ENCODE measurements around the gene TBC1D14. TPM values are rescaled to one million over a fixed set of nuclear protein-coding genes. Genes with fewer than 3 reads are reported as not detected.

The TBC1D14 gene
- total RNA-seq, 1 donor, result 46.0 TPM

DNA sequence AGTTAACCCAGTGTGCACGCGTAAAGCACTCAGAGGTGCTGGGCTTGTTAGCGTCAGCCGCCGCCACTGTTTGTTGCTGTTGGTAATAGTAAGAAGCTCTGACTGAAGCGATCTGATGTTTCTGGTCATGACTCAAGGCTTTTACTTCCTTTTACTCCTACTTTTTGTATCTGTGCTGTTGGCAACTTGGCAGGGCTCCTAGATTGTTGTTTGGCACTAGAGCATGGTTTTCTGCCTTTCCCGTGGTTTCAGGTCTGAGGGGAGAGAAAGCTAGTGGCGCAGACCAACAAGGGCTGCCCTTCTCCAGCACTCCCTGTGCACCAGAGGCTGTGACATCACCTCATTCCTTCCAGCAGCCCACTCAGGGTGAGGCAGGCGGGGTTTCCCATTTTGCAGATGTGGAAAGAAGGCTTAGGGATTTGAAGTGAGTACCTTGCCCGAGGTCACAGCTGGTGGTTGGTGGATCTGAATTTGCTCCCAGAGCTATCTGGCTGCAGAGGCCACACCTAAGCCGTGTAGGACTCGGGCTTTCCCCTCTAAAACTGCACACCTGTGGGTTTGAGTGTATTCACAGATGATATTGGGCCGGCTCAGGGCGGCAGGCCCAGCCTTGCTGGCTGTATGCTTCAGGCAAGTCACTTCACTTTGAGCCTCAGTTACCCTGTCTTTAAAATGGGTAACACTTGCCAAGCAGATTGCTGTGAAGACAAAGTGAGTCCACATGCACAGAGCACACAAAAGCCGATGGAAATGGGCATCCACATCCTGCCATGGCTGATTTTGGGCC is 82.3 kb downstream of the TBC1D14 start:
- DNase-seq (ENCODE audit: low read depth in 2 of 3, low spot score in 2 of 3), result peak in 2 of 3 donors; percentile 53 to 80

DNA sequence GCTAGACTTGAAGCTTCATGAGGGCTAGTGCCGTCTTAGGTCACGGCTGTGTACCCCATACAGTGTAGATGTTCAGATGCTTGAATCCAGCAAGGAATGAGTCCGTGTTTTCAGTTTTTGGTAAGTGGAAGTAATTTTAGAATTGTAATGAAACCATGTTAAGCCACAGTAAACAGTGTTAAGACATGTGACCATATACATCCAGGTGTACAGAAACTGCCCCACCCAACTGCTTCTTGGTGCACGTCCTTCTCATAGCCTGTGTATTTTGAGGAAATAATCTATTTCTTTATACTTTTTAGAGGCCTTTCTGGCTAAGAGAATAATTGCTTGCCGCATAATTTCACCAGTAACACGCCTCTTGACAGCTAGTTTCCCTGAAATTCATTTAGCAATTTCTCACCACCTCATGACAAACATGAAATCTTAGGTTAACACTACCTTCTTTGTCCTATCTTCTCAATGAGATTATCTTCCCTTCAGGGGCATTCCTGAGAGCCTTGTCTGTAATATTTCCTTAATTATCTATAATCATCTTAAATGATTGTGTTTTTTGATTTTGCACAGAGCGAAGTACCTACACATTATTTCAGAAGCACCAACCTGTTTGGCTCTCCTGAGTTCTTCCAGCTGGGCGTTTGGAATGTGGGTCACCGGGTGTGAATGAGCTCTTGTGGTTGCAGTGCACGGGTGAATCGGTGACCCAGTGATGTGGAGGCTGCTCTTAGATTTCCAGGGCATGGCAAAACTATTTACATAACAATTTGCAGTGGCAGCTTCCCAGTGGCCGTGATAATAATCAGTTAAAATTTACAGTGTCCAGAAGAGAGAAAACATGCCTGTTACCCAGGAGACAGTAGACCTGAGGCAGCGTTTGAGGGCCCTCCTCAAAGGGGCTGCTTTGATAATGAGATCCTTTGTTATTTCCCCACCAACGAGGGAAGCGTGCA is 83.4 kb downstream of the TBC1D14 start:
- no peak for DNase-seq (ENCODE audit: low read depth in 2 of 3, low spot score in 2 of 3)

DNA sequence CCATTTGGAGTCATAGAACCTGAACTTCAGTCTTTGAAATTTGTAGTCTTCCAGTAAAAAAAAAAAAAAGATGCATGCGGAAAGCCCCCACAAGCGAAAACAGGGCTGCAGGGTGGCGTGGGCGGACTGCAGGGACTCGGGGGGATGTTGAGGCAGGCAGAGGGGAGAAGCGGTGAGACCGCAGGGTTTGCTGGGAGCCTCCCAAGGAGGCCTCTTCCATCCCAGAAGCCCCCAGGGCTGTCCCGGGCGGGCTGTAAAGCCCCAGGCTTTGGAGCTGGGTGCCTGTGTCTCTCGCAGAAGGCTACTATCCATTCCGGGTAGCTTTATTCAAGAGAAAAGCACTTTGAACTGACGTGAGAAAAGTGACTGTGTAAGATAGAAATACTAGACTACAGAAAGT is 86.9 kb downstream of the TBC1D14 start:
- no peak for DNase-seq (ENCODE audit: low read depth in 2 of 3, low spot score in 2 of 3)

DNA sequence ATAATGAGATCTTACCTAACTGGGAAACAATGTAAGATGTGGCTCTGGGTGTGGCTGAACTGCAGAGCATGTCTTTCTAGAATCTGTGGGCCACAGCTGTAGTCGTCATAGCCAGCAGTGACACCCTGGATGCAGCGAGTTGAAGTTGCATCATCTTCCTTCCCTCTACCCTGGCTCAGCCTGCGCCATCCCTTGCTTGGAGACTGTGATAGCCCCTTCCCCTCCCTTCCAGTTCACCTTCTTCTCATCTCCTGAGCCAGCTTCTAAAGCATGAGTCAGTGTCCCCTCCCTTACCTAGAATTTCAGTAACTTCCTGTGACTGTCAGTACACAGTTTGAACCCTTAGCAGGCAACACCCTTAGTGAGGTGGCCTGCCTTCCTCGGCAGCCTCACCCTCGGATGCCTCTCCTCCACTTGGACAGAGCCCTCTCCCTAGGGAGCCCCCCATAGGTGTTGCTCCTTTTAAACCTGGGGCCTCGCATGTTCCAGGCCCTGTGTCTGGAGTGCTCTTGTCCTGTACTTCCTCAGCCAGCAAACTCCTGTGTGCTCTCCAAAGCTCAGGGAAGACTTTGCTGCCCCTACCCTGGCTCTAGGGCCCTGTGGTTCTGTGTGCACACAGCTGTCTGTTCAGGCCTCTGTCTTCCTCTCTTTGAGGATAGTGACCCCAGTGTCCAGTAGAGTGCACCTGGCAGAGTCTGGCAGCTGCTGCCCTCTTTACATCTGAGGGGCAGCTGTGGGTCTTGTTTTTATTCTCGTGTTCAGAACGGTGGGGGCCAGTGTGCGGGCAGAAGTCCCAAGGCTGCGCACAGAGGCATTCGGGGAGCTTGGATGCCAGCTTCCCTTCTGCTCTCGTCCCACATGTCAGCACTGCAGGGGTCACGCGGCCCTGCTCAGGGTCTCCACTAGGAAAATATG is 89.8 kb downstream of the TBC1D14 start:
- no peak for DNase-seq (ENCODE audit: low read depth in 2 of 3, low spot score in 2 of 3)

DNA sequence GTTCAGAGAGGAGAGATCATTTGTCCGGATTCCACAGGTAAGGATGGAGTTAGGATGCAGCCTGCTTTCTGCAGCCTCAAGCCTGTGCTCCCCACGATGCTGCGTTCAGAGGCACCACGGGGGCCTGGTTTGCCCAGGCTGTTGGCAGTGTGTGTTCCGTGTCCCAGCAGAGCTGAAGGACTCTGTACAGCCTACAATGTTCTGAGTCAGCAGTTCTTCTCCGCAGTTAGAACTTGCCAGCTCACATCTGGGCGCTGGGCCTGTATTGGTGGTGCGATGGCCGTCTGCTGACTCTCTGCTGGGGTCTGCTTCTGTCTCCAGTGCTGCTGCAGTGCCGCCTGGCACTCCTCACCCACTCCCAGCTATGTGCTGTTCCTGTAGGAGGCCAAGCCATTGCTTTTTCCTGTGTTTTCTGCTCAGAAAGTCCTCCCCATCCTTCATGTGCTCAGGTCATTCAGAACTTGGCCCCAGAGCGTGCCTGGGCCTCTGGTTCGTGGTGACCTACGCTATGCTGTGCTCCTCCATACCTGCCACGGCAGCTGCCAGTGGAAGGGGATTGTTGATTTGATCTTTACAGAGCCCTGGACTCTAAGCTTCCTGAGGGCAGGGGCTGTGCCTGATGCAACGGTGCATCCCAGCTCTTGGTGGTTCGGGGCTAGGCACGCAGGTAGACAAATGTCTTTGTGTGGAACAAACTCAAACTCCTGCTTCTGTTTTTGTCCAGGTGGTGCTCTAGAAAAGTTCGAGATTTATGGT is 91.0 kb downstream of the TBC1D14 start:
- DNase-seq (ENCODE audit: low read depth in 2 of 3, low spot score in 2 of 3), result no peak

DNA sequence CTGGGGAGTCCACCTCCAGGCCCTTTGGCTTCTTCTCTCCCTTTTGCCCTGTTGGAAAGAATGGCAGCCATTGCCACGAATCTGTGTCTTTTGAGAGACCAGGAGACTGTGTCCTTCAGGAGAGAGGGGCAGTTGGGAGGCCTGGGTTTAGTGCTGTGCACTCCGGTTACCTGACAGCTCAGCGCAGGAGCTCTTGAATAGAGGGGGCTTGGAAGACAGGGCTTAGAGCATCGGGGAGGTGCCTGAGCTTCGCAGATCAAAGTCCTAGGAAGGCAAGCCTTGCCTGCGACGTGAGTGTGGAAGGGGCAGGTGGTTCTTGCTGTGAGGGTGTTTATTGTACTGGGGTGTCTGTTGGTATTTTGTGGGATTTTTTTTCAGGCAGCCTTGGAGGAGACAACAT is 91.6 kb downstream of the TBC1D14 start:
- no peak for DNase-seq (ENCODE audit: low read depth in 2 of 3, low spot score in 2 of 3)

DNA sequence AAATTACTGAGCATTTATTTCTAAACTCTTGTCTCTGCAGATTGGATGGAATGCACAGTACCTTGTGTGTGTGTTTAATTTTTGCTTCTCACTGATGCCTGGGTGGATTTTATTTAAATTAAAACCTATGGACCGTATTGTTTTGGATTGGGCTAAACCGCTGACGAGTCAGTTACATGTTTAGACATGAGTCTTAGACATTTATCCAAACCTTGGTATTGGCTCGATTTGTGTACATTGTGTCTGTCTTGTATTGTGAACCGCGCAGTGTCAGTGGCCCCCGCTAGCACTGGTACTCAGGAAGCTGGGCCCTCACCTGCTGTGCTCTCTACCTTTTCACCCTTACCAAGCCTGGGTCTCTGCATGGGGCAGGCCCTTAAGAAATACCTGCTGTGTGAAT is 92.7 kb downstream of the TBC1D14 start:
- no peak for DNase-seq (ENCODE audit: low read depth in 2 of 3, low spot score in 2 of 3)

DNA sequence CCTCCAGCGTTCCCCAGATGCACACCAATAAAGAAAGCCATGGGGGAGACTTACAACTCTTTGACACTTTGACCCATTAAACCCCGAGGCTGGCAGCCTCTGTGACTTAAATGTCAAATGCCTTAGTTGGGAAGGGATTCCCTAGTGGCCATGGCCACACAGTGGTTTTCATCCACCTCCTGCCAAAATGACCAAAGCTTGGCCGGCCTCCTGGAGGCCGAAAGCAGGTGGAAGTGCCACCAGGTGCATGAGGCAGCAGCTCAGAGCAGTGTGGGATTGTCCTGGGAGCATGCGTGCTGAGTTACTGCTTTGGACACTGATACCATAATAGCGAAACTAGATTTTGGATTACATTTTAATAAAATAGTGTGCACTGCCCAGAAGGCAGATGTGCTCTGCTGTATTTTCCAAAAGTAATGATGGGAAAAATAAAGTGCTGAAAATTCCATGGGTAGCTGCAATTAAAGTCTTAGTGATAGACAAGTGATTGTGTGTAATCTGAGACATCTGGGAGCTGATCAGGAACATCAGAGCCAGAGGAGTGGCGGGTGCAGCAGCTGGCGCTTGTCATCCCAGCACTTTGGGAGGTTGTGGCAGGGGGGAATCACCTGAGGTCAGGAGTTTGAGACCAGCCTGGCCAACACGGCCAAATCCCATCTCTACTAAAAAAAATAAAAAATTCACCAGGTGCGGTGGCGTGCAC is 93.7 kb downstream of the TBC1D14 start:
- no peak for DNase-seq (ENCODE audit: low read depth in 2 of 3, low spot score in 2 of 3)

DNA sequence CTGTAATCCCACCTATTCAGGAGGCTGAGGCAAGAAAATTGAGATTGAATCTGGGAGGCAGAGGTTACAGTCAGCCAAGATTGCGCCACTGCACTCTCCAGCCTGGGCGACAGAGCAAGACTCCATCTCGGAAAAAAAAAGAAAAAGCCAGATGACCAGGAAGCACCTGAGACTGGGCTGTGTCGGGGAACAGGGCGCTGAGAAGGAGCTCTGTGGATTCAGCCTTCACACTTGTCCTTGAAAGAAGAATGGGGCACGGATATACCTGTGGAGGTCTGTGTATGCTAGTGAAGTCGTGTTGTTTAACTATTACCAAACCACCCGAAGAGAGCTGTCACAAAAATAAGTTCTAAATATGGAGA is 94.2 kb downstream of the TBC1D14 start:
- DNase-seq (ENCODE audit: low read depth in 2 of 3, low spot score in 2 of 3), result no peak

DNA sequence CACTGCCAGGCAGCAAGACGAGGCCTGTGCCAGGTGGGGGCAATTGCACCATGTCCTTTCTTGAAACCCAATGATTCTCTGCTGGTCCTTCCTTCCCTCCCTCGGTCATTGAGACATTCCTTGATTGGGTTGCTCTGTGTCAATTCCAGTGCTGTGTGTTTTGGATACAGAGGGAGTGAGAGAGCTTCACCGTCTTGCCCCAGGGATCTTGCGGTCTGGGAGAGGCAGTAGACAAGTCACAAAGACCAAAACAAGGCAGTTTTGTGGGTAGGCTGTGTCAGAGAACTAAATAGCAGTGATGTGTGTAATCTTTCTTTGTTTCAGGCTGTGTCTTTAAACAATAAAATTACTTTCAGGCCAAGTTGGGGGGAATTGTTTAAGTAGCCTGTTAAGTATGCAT is 94.7 kb downstream of the TBC1D14 start:
- DNase-seq (ENCODE audit: low read depth in 2 of 3, low spot score in 2 of 3), result no peak

DNA sequence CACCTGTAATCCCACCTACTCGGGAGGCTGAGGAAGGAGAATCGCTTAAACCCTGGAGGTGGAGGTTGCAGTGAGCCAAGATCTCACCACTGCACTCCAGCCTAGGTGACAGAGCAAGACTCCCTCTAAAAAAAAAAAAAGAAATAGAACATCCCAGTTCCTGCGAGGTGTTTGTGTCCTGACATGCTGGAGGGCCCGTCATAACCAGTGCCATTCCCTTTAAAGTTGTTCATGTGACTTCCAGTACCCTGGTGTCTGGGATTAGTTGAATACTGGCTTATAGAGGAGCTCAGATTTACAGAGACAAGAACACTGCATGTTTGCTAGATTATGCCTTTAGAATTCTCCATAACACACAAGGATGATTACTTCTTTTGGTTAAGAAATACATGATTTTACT is 95.9 kb downstream of the TBC1D14 start:
- DNase-seq (ENCODE audit: low read depth in 2 of 3, low spot score in 2 of 3), result no peak

DNA sequence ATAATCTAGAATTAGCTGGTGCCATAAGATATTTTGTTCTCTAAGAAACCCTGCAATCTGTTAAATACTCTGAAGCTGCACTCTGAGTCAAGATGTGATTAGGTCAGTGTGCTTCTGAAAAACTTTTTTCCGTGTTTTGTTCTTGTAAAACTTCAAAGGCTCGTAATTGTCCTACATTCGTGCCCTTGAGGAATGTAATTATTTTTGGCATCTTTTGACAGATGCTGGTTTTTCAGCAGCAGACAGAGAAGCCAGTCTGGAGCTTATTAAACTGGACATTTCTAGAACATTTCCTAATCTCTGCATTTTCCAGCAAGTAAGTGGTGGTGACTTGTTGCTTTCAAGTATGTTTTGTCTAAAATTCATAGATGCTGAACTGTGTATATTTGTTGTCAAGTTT is 96.8 kb downstream of the TBC1D14 start:
- DNase-seq (ENCODE audit: low read depth in 2 of 3, low spot score in 2 of 3), result no peak

DNA sequence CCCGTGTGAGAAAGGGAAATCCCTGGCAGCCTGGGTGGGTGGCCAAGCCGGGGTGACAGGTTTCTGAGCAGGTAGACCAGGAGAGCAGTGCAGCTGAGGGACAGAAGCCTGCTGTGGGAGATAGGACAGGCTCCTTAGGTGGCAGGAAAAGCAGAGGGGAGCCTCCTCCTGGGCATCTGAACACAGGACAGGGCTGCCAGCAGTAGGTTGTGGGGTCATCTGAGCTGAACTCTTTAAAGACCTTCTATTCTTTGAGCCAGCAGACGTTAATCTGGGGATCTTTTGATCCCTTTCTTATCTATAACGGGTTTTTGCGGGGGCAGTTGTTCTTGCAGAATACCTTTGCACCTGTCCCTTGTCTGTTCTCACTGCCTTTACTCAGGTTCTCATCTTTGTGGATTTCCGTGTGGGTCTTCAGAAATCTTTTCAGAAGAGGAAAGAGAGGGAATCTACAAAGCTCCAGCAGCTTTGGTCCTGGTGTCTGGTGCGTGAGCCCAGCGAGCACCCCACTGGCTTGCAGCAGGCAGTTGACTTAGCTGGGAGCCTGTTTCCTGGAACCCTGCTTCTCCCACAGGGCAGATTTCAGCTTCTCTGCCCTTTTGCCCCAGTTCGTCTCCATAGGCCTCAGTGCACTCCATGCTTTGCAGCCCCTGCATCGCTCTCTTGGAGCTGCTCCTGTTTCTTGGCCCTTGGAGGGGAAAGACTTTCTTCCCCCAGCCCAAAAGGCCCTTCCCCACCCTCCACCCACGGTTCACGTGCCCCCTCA is 97.7 kb downstream of the TBC1D14 start:
- no peak for DNase-seq (ENCODE audit: low read depth in 2 of 3, low spot score in 2 of 3)

DNA sequence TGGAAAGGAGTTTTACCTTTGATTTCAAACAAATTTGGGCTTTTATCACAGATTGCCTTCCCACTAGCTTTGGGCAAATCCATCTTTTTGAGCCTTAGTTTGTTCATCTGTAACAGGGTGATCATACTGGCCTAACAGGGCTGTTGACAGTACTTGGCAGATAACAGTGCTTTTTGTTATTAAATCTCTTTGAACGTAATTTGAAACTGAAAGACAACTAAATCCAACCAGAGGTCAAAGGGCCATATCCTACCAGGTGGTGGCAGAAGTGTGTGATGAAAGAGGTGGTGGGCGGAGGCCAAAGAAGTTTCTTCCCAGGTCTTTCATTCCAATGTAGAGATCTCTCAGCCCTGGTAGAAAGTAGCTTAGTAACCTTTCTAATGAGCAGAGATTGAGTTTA is 98.3 kb downstream of the TBC1D14 start:
- no peak for DNase-seq (ENCODE audit: low read depth in 2 of 3, low spot score in 2 of 3)

DNA sequence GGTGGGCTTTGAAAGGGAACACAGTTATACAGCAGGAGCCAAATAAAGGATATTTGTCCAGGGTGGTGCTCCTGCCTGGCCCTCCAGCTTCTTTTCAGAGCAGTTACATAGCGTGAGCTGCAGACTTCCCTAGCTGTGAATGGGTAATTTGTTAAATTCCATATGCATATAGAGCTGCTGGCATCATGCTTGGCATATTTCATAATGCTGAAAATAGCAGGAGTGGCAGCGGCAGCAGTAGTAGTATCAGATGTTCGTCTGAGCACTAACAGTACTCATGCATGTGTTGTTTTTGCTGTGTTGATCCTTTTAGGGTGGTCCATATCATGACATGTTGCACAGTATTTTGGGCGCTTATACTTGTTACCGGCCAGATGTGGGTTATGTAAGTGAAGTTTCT is 99.9 kb downstream of the TBC1D14 start:
- no peak for DNase-seq (ENCODE audit: low read depth in 2 of 3, low spot score in 2 of 3)

DNA sequence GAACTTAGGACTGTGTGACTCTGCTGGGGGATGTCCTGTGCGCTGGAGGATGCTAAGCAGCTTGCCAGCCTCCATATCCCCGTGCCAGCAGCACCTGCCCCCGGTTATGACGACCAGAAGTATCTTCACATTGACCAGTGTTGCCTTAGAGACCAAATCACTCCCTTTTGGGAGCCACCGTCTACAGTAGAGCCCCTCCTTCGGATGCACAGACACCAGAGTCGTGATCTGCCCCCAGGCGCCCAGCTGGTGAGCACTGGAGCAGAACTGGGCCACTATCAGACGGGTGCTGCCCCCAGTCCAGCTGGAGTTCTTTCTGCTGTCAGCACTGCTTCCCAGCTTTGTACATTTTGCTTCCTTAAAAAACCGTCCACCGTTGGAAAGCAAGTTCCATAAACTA is 103.5 kb downstream of the TBC1D14 start:
- DNase-seq (ENCODE audit: low read depth in 2 of 3, low spot score in 2 of 3), result no peak

DNA sequence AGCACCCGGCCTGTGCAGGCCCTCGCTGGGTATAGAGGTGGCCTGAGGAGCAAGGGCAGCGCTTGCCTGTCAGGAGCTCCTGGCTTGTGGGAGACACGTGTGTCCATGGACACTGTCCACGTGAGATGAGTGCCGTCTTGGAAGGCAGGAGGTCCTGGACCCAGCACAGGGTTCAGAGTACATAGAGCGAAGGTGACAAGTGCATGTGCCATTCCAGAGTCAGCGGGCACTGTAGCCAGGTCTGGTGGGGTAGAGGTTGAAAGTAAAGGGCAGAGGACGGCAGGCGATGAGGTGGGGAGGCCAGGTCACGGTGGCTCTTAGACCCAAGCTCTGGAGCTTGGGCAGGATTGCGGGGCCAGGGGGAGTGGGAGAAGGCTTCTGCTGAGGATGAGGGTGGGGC is 105.2 kb downstream of the TBC1D14 start:
- no peak for DNase-seq (ENCODE audit: low read depth in 2 of 3, low spot score in 2 of 3)

DNA sequence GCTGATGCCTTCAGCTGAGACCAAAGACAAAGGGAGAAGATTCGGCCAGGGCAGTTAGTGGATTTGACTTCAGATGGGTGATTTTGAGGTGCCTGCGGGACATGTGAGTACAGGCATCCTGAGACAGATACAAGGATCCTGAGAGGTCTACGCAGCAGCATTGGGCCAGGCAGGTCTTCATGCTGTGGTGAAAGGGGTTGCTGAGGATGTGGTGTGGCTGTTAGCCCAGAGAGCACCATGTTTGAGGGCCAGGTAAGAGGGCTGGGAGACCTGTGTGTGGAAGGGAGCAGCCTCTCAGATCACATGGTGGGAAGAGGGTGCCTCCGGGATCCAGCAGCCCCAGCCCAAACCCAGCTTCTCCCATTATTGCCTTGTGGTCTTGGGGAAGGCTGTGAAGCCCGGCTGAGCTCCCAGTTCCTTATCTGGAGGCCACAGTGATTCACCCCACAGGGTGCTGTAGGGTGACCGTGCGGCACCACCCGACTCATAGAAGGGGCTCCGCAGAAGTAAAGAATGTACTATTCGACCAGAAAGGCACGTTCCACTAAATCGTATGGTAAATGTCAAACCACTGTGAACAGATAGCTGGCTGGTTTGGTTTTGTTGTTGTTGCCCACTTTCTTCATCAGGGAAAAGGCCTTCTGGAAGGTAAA is 105.9 kb downstream of the TBC1D14 start:
- DNase-seq (ENCODE audit: low read depth in 2 of 3, low spot score in 2 of 3), result no peak
